ENCODE data around the gene RSBN1.
"Not testable (repeated sequence)": the region's sequence is repeated elsewhere in the genome, so short reads cannot be mapped to it uniquely, and the experiment has no call there.

The RSBN1 gene

GRCh38 chr1:113854234-113854633 lies 42.0 kb upstream of the RSBN1 start:
- H3K4me2 ChIP-seq (ENCODE audit: low read depth, low read length, poor library complexity, severe bottlenecking): no peak overlapping the region
- H4K20me1 ChIP-seq (ENCODE audit: low read depth, low read length): no peaks in the 10 kb centered on the region
- TF ChIP-seq EZH2phosphoT487 (conservative IDR thresholded peaks at IDR 0.05; ENCODE audit: low read length) (no peak), CTCF (IDR thresholded peaks at IDR 0.05; ENCODE audit: insufficient read depth, low read length, poor library complexity, severe bottlenecking) (no peak)
- no peaks in the 10 kb centered on the region for H3K9me3 ChIP-seq (ENCODE audit: insufficient read depth, low read length)
- no peak overlapping the region for H3K9ac ChIP-seq (ENCODE audit: low read length)
- H3K4me3 ChIP-seq (ENCODE audit: insufficient read depth, low read length, poor library complexity, severe bottlenecking): no peak overlapping the region
- H3K27ac ChIP-seq (ENCODE audit: low read depth, low read length): no peak overlapping the region
- H3K9me2 ChIP-seq (replicated peaks; ENCODE audit: insufficient read depth, low read length): no peaks in the 10 kb centered on the region
- H3F3A ChIP-seq (ENCODE audit: insufficient read depth): peaks cover 10% of the 10 kb centered on the region
- H3K27me3 ChIP-seq (ENCODE audit: low read length): no peaks in the 10 kb centered on the region
- H3K36me3 ChIP-seq (ENCODE audit: low read length): peaks cover 34% of the 10 kb centered on the region
- no peaks in the 10 kb centered on the region for H3K79me2 ChIP-seq (ENCODE audit: insufficient read depth, low read length)
- H2AFZ ChIP-seq (ENCODE audit: low read depth, low read length, severe bottlenecking): no peak overlapping the region

- peaks cover 45% of the 10 kb centered on the region for H3K36me3 ChIP-seq (ENCODE audit: low read length)
- not testable (repeated sequence) for H4K20me1 ChIP-seq (ENCODE audit: low read depth, low read length); H3K9me3 ChIP-seq (ENCODE audit: insufficient read depth, low read length); H3K4me2 ChIP-seq (ENCODE audit: low read depth, low read length, poor library complexity, severe bottlenecking); H3F3A ChIP-seq (ENCODE audit: insufficient read depth); H3K4me3 ChIP-seq (ENCODE audit: insufficient read depth, low read length, poor library complexity, severe bottlenecking); H3K79me2 ChIP-seq (ENCODE audit: insufficient read depth, low read length); H3K27me3 ChIP-seq (ENCODE audit: low read length); H3K9me2 ChIP-seq (replicated peaks; ENCODE audit: insufficient read depth, low read length); H2AFZ ChIP-seq (ENCODE audit: low read depth, low read length, severe bottlenecking); H3K9ac ChIP-seq (ENCODE audit: low read length); H3K27ac ChIP-seq (ENCODE audit: low read depth, low read length)
These were observed 40.4 kb upstream of the RSBN1 start for GRCh38 chr1:113852694-113853093.

GRCh38 chr1:113850127-113850796 lies 38.0 kb upstream of the RSBN1 start:
- Histone ChIP-seq H4K20me1 (ENCODE audit: low read depth, low read length) (no peaks in the 10 kb centered on the region), H3K27me3 (ENCODE audit: low read length) (no peaks in the 10 kb centered on the region), H3K27ac (ENCODE audit: low read depth, low read length) (no peak overlapping the region), H3F3A (ENCODE audit: insufficient read depth) (no peaks in the 10 kb centered on the region; the same call in none of the 2 replicates), H3K9me3 (ENCODE audit: insufficient read depth, low read length) (no peaks in the 10 kb centered on the region), H3K79me2 (ENCODE audit: insufficient read depth, low read length) (no peaks in the 10 kb centered on the region), H3K36me3 (ENCODE audit: low read length) (peaks cover 40% of the 10 kb centered on the region), H3K9ac (ENCODE audit: low read length) (no peak overlapping the region), H2AFZ (ENCODE audit: low read depth, low read length, severe bottlenecking) (no peak overlapping the region), H3K4me2 (ENCODE audit: low read depth, low read length, poor library complexity, severe bottlenecking) (no peak overlapping the region), H3K4me3 (ENCODE audit: insufficient read depth, low read length, poor library complexity, severe bottlenecking) (no peak overlapping the region), H3K9me2 (replicated peaks; ENCODE audit: insufficient read depth, low read length) (no peaks in the 10 kb centered on the region)
- no peak for TF ChIP-seq EZH2phosphoT487 (conservative IDR thresholded peaks at IDR 0.05; ENCODE audit: low read length)
- TF ChIP-seq CTCF (IDR thresholded peaks at IDR 0.05; ENCODE audit: insufficient read depth, low read length, poor library complexity, severe bottlenecking): no peak

- Histone ChIP-seq H3K9ac (ENCODE audit: low read length) (no peak overlapping the region), H3K27ac (ENCODE audit: low read depth, low read length) (no peak overlapping the region), H4K20me1 (ENCODE audit: low read depth, low read length) (no peaks in the 10 kb centered on the region), H3K36me3 (ENCODE audit: low read length) (peaks cover 37% of the 10 kb centered on the region), H3K9me3 (ENCODE audit: insufficient read depth, low read length) (no peaks in the 10 kb centered on the region), H3K4me3 (ENCODE audit: insufficient read depth, low read length, poor library complexity, severe bottlenecking) (no peak overlapping the region), H3K9me2 (replicated peaks; ENCODE audit: insufficient read depth, low read length) (no peaks in the 10 kb centered on the region), H3F3A (ENCODE audit: insufficient read depth) (no peaks in the 10 kb centered on the region; the same call in none of the 2 replicates), H3K79me2 (ENCODE audit: insufficient read depth, low read length) (no peaks in the 10 kb centered on the region), H2AFZ (ENCODE audit: low read depth, low read length, severe bottlenecking) (no peak overlapping the region), H3K4me2 (ENCODE audit: low read depth, low read length, poor library complexity, severe bottlenecking) (no peak overlapping the region), H3K27me3 (ENCODE audit: low read length) (no peaks in the 10 kb centered on the region)
- TF ChIP-seq EZH2phosphoT487 (conservative IDR thresholded peaks at IDR 0.05; ENCODE audit: low read length) (no peak), CTCF (IDR thresholded peaks at IDR 0.05; ENCODE audit: insufficient read depth, low read length, poor library complexity, severe bottlenecking) (no peak)
These were observed 36.8 kb upstream of the RSBN1 start for GRCh38 chr1:113849072-113849471.
